HepG2 (cell line): ENCODE data around the gene ANKRD65.

Experiments used
- EP300 ChIP-seq, 3 experiments: sonication (generic) in 1 of 3; formaldehyde crosslinking in 1 of 3; IDR thresholded peaks; 2 replicates each; pipeline versions ENCODE4 v1.5.1 to v1.6.1; 2011 to 2020; ENCODE audit warnings: low read depth in 2 of 3, low read length in 2 of 3, borderline replicate concordance in 1 of 3, improper control_type of control experiment in 1 of 3, mild to moderate bottlenecking in 1 of 3, missing genetic modification reagents in 1 of 3, moderate library complexity in 1 of 3
- POLR2A ChIP-seq, 2 experiments: IDR thresholded peaks; 2 replicates each; pipeline ENCODE4 v1.6.1; 2011; ENCODE audit warnings: low read depth in 2 of 2, low read length in 2 of 2, mild to moderate bottlenecking in 1 of 2, moderate library complexity in 1 of 2; ENCODE audit not compliant: insufficient read depth in 1 of 2
- TF ChIP-seq, protein P1 (sequence below): sonication (generic); formaldehyde crosslinking; IDR thresholded peaks from 2 replicates; pipeline ENCODE4 v1.4.0; 2020; ENCODE audit warnings: missing genetic modification reagents, mild to moderate bottlenecking, borderline replicate concordance

DNA sequence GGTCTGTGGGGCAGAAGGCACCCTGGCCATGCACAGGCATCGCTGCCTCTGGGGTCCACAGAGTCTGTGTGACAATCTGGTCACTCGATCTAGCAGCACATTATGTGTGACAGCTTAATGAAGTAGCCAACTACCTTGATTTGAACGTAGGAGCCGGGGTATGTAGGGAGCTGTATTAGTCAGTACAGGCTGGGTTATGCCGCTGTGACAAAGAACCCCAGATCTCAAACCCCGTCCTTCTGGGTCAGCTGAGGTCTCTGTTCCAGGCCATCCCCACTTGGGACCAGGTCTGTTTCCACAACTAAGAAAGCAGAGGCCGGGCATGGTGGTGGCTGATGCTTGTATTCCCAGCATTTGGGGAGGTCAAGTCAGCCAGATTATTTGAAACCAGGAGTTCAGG is 42.2 kb upstream of the ANKRD65 start:
- TF ChIP-seq POLR2A (IDR thresholded peaks at IDR 0.05; ENCODE audit: insufficient read depth in 1 of 2, low read depth in 2 of 2, low read length in 2 of 2) (no peak), EP300 (IDR thresholded peaks at IDR 0.05; ENCODE audit: low read depth in 2 of 2, low read length in 2 of 2) (no peak), EP300 (CRISPR knock-in tag; IDR thresholded peaks at IDR 0.05; ENCODE audit: borderline replicate concordance) (no peak)
- TF ChIP-seq, protein P1, sequence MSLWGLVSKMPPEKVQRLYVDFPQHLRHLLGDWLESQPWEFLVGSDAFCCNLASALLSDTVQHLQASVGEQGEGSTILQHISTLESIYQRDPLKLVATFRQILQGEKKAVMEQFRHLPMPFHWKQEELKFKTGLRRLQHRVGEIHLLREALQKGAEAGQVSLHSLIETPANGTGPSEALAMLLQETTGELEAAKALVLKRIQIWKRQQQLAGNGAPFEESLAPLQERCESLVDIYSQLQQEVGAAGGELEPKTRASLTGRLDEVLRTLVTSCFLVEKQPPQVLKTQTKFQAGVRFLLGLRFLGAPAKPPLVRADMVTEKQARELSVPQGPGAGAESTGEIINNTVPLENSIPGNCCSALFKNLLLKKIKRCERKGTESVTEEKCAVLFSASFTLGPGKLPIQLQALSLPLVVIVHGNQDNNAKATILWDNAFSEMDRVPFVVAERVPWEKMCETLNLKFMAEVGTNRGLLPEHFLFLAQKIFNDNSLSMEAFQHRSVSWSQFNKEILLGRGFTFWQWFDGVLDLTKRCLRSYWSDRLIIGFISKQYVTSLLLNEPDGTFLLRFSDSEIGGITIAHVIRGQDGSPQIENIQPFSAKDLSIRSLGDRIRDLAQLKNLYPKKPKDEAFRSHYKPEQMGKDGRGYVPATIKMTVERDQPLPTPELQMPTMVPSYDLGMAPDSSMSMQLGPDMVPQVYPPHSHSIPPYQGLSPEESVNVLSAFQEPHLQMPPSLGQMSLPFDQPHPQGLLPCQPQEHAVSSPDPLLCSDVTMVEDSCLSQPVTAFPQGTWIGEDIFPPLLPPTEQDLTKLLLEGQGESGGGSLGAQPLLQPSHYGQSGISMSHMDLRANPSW (CRISPR knock-in tag) = no peak
